Hematopoietic multipotent progenitor cell treated with erythropoietin and hydrocortisone succinate and interleukin-3 and kit ligand, for 17 days (in vitro differentiated cells): ENCODE measurements around the gene TFF1.

Experiments
- DNase-seq: peaks from one replicate; pipeline ENCODE4 v3.0.0-alpha.2; 2015; ENCODE audit warnings: low spot score

The TFF1 gene

GRCh38 chr21:42362700-42363099, 3.6 kb downstream of the TFF1 start:
- DNase-seq = no peak

- no peak for DNase-seq
Observed at GRCh38 chr21:42362198-42362597, 4.1 kb downstream of the TFF1 start.

GRCh38 chr21:42361286-42361685, 5.0 kb downstream of the TFF1 start:
- DNase-seq = no peak

GRCh38 chr21:42360317-42360716, 6.0 kb downstream of the TFF1 start:
- no peak for DNase-seq

- DNase-seq = no peak
Observed at GRCh38 chr21:42358937-42359336, 7.4 kb downstream of the TFF1 start.

- DNase-seq = no peak
Observed at GRCh38 chr21:42358261-42358660, 8.1 kb downstream of the TFF1 start.

- DNase-seq = no peak
Observed at GRCh38 chr21:42357307-42357706, 9.0 kb downstream of the TFF1 start.

GRCh38 chr21:42356650-42357049, 9.7 kb downstream of the TFF1 start:
- no peak for DNase-seq

- DNase-seq = no peak
Observed at GRCh38 chr21:42356046-42356445, 10.3 kb downstream of the TFF1 start.

- DNase-seq = no peak
Observed at GRCh38 chr21:42353623-42354022, 12.7 kb downstream of the TFF1 start.

GRCh38 chr21:42352441-42353095, 13.8 kb downstream of the TFF1 start:
- no peak for DNase-seq

- DNase-seq = no peak
Observed at GRCh38 chr21:42351626-42352440, 14.5 kb downstream of the TFF1 start.

- DNase-seq = no peak
Observed at GRCh38 chr21:42350927-42351426, 15.4 kb downstream of the TFF1 start, which contains the start of gene TFF2. Gene TFF2, minus strand, starts transcription at chr21:42350994. Its CDS starts 37 bp downstream, at chr21:42350957.

- DNase-seq = no peak
Observed at GRCh38 chr21:42350318-42350910, 15.9 kb downstream of the TFF1 start.

- DNase-seq = no peak
Observed at GRCh38 chr21:42349420-42350317, 16.7 kb downstream of the TFF1 start.

GRCh38 chr21:42348762-42349161, 17.6 kb downstream of the TFF1 start:
- no peak for DNase-seq

- no peak for DNase-seq
Observed at GRCh38 chr21:42347601-42348327, 18.6 kb downstream of the TFF1 start.

GRCh38 chr21:42346866-42347600, 19.3 kb downstream of the TFF1 start:
- no peak for DNase-seq

- no peak for DNase-seq
Observed at GRCh38 chr21:42346441-42346840, 19.9 kb downstream of the TFF1 start.

GRCh38 chr21:42344631-42345030, 21.7 kb downstream of the TFF1 start:
- DNase-seq = no peak
